ENCODE data around the gene TPCN2. TPM values are rescaled to one million over a fixed set of nuclear protein-coding genes. Genes with fewer than 3 reads are reported as not detected.
A peak's percentile ranks its signal among the peaks of the same experiment; 100 is the strongest.

The TPCN2 gene
- total and polyA plus RNA-seq, 2 of the 8 experiments (the other 6 are each of a cell fraction or from before 2014, with no cell fraction given), result 9.7 to 18.6 TPM

DNA sequence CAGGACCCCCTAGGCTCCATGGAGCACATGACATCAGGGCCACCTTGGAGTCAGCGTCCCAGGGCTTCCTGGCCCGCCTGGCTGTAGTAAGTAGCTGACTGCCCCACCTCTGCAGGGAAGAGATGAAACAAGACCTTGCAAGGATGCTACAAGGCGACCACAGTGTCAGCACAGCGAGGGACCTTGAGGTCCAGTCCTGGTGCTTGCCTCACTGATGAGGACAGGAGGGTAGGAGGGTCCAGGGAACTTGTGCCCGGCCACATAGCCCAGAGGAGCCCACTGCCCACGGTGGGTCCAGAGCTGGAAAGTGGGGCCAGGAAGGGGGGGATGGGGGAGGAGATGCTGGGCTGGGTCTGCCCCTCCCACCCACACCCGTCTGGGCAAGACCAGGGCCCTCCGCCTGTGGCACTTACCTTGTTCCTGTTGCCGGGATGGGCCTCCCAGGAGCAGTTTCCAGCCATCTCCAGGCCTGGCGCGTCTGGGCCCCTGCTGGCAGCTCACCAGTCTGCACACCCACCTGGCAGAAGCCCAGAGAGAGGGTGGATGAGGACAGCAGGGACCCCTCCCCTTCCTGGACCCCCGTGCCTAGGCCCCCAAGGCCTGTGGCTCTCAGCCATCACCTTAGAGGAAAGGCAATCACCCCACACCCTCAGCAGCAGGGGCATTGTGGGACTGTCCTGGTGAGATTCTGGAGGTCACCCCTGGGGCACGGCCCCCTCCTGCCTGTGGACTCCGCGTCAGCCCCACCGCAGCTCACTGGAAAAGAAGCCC lies 39.1 kb upstream of the TPCN2 start:
- H3K27ac ChIP-seq (ENCODE audit: low read depth, low read length), result no peak overlapping the region

More for the DNA sequence above, 39.1 kb upstream of the TPCN2 start:
- H2BK15ac ChIP-seq (ENCODE audit: low read length), result no peak overlapping the region
- H3K9me3 ChIP-seq (ENCODE audit: insufficient read depth in 2 of 2, low read depth in 1 of 2, low read length in 1 of 2), result no peaks in the 10 kb centered on the region
- H3K27me3 ChIP-seq (replicated peaks in 1 of 4; ENCODE audit: control insufficient read depth in 3 of 4, extremely low read depth in 1 of 4, insufficient read depth in 3 of 4, low read length in 3 of 4), result peaks cover 0 to 4% (median 0%) of the 10 kb centered on the region in 4 experiments; a peak in 4 of 7 replicates
- ChIA-PET POLR2A (ENCODE audit: partially characterized antibody) (interaction anchor here (0.6 kb wide), 1 partner anchor 257 kb away, joined by 4 read pairs; no protein-coding TSS in a partner anchor), CTCF (ENCODE audit: partially characterized antibody) (interaction anchor here (0.9 to 2.6 kb wide), 4 partner anchors 9 to 55 kb away, joined by 3 to 6 read pairs (median 4); no protein-coding TSS in a partner anchor)
- H3K9ac ChIP-seq (replicated peaks in 1 of 4; ENCODE audit: extremely low read depth in 1 of 4, low read depth in 3 of 4, low read length in 3 of 4), result no peak overlapping the region
- H3K56ac ChIP-seq (replicated peaks; ENCODE audit: insufficient read length, low read depth, low read length), result no peak overlapping the region
- H3K23ac ChIP-seq (ENCODE audit: insufficient read length), result no peak overlapping the region
- no peak overlapping the region for H2BK20ac ChIP-seq (ENCODE audit: low read length)
- H4K8ac ChIP-seq (ENCODE audit: extremely low read depth, insufficient read depth, low read length), result no peak overlapping the region; the same call in 1 of the 2 replicates
- H3K79me1 ChIP-seq (ENCODE audit: low read depth, low read length), result no peaks in the 10 kb centered on the region
- TF ChIP-seq SRF (IDR thresholded peaks at IDR 0.05; ENCODE audit: low read depth, low read length) (no peak), NANOG (IDR thresholded peaks at IDR 0.05; ENCODE audit: insufficient read depth, low read depth, low read length, poor library complexity, severe bottlenecking) (no peak)
- TF ChIP-seq, protein P1, sequence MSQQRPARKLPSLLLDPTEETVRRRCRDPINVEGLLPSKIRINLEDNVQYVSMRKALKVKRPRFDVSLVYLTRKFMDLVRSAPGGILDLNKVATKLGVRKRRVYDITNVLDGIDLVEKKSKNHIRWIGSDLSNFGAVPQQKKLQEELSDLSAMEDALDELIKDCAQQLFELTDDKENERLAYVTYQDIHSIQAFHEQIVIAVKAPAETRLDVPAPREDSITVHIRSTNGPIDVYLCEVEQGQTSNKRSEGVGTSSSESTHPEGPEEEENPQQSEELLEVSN (IDR thresholded peaks at IDR 0.05), result no peak
- no peak overlapping the region for H3K4me2 ChIP-seq (ENCODE audit: insufficient read depth in 1 of 2, low read depth in 2 of 2, low read length in 2 of 2)
- H4K5ac ChIP-seq (ENCODE audit: insufficient read length, low read depth, low read length), result no peak overlapping the region
- peak overlapping the region; percentile 32 for H4K91ac ChIP-seq (replicated peaks; ENCODE audit: insufficient read length, low read length)
- no peaks in the 10 kb centered on the region for H4K20me1 ChIP-seq (replicated peaks in 1 of 2; ENCODE audit: control insufficient read depth in 1 of 2, insufficient read depth in 2 of 2, low read length in 2 of 2)
- H3K4me3 ChIP-seq (ENCODE audit: extremely low read depth in 1 of 4, insufficient read depth in 2 of 4, low read depth in 3 of 4, low read length in 4 of 4), result no peak overlapping the region
- peaks cover 15% of the 10 kb centered on the region; the same call in 1 of the 2 replicates for H3K23me2 ChIP-seq (ENCODE audit: low read depth, low read length)
- no peak overlapping the region for H2BK120ac ChIP-seq (replicated peaks; ENCODE audit: low read depth, low read length)
- 79% methylated on average over 8 of the region's 16 CpGs; no CpG with 5 or more reads in 1 of the 2 experiments for WGBS, 2 experiments (ENCODE audit: extremely low coverage in 1 of 2, insufficient coverage in 1 of 2, insufficient read length in 1 of 2, insufficient replicate concordance in 2 of 2, low coverage in 1 of 2, low lambda C conversion rate in 2 of 2, missing lambda C conversion rate in 1 of 2)
- H2AFZ ChIP-seq (ENCODE audit: low read length), result no peak overlapping the region
- no peak overlapping the region for H3K14ac ChIP-seq (ENCODE audit: insufficient read length)
- peak overlapping the region; percentile 18; the same call in 1 of the 2 replicates for H2BK12ac ChIP-seq (ENCODE audit: low read depth, low read length)
- no peaks in the 10 kb centered on the region; a peak in 1 of 8 replicates for H3K36me3 ChIP-seq (ENCODE audit: control insufficient read depth in 2 of 4, insufficient read depth in 4 of 4, low read length in 3 of 4)
- H3K4ac ChIP-seq (replicated peaks; ENCODE audit: insufficient read length, low read depth, low read length), result no peak overlapping the region
- peaks cover 7 to 41% (median 27%) of the 10 kb centered on the region in 4 experiments for H3K4me1 ChIP-seq (replicated peaks in 1 of 4; ENCODE audit: control insufficient read depth in 3 of 4, insufficient read depth in 4 of 4, low read length in 3 of 4)
- FAIRE-seq (no peak), DNase-seq (ENCODE audit: low read depth in 1 of 2, low spot score in 2 of 2) (no peak)
- H3K79me2 ChIP-seq (ENCODE audit: control insufficient read depth in 1 of 2, insufficient read depth in 2 of 2, low read length in 2 of 2), result no peaks in the 10 kb centered on the region
- H3K18ac ChIP-seq (ENCODE audit: extremely low read depth, low read length), result no peak overlapping the region
- H2BK5ac ChIP-seq (ENCODE audit: low read depth, low read length), result peak overlapping the region; percentile 60; the same call in 1 of the 2 replicates
- H2AK5ac ChIP-seq (ENCODE audit: low read depth, low read length), result no peak overlapping the region
